GM12864 (cell line): ENCODE results near the gene ZNF30.
"Not testable (repeated sequence)": the region's sequence is repeated elsewhere in the genome, so short reads cannot be mapped to it uniquely, and the experiment has no call there.

ENCODE experiments used
- DNase-seq: peaks from one replicate; pipeline ENCODE4 v3.0.0-alpha.2; 2011; ENCODE audit warnings: low read depth
- H3K4me3 ChIP-seq: 2 replicates; pipeline ENCODE4 v1.5.1; 2011; ENCODE audit warnings: mild to moderate bottlenecking, low read depth, low read length, control low read depth
- TF ChIP-seq, protein P1 (sequence below): IDR thresholded peaks from 2 replicates; pipeline ENCODE4 v1.5.1; 2011; ENCODE audit warnings: low read depth, mild to moderate bottlenecking, moderate library complexity, low read length, control low read depth, inconsistent platforms; ENCODE audit errors: missing control alignments

Gene ZNF30

DNA sequence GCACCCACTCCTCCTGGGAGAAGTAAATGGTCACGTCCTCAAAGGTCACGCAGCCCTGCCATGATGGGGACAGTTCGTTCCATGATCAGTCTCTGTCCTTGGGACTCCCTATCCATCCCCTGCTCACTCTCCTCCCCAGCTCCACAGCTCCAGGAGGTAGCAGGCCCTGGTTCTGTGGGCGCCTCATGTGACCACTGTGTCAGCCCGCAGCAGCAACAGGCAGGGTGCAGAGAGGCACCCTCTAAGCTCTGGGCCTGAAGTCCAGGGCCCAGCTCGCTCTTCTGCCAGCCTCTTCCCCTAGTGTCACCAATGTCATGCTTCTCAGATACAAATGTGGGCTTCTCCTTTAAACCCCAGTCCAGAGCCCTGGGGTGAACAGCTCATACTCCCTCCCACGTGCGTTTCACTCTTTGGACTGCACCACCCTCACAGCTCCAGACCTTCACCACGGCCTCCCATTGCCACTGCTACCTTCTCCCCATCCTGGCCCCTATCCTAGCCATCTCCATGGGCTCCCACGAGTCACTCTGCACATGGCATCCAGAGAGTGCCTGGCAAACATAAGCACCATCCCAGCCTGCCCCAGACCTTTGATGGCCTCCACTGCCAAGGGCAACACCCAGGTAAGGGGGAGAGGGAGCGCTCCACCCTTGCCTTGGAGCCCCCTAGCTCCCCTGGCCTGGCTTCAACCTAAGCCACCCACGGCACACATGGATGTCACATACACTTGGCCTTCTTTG, 34.4 kb downstream of the ZNF30 start:
- DNase-seq, result no peak
- H3K4me3 ChIP-seq, result no peak overlapping the region
- TF ChIP-seq, protein P1, sequence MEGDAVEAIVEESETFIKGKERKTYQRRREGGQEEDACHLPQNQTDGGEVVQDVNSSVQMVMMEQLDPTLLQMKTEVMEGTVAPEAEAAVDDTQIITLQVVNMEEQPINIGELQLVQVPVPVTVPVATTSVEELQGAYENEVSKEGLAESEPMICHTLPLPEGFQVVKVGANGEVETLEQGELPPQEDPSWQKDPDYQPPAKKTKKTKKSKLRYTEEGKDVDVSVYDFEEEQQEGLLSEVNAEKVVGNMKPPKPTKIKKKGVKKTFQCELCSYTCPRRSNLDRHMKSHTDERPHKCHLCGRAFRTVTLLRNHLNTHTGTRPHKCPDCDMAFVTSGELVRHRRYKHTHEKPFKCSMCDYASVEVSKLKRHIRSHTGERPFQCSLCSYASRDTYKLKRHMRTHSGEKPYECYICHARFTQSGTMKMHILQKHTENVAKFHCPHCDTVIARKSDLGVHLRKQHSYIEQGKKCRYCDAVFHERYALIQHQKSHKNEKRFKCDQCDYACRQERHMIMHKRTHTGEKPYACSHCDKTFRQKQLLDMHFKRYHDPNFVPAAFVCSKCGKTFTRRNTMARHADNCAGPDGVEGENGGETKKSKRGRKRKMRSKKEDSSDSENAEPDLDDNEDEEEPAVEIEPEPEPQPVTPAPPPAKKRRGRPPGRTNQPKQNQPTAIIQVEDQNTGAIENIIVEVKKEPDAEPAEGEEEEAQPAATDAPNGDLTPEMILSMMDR, result no peak

DNA sequence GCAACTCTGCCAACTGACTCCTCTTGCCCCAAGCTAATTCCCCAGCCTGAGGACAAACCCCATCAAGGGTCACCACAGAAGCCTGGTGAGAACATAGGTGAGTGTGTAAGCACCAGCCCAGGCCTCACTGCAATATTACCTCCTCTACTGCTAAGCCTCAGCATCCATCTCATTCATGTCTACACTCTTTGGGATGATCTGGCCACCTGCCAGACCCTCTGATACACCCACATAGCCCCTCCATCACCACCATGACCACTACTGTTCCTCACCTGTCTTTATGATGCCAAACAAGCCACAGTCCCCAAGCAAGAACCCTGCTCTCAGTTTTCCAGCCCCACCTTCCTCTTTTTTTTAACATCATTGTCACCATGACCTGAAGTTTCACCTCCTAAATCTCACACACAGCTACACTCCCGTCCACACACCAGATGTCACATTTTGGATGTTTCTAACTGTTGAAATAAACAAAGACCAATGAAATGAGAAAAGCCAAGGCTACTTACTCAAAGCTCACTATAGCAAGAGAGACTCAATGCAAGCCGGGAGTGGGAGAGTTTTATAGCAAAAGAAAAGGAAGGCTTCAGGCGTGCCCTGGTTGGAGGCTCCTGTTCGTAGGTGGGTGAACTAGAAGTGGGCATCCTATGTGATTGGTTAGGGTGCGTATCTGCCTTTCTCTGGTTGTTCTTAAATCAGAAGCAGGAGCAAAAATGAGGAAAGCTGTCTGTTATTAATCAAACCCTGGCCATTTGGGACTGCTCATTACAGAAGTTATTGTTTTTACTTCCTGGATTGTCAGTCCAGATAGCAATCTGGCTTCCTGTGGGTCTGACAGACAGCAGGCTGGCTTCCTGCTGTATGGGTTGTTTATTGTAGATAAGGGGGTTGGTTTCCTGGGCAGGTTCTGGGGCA, 35.3 kb downstream of the ZNF30 start:
- peak overlapping the region; percentile 84; the same call in 1 of the 2 replicates for H3K4me3 ChIP-seq
- DNase-seq, result no peak

DNA sequence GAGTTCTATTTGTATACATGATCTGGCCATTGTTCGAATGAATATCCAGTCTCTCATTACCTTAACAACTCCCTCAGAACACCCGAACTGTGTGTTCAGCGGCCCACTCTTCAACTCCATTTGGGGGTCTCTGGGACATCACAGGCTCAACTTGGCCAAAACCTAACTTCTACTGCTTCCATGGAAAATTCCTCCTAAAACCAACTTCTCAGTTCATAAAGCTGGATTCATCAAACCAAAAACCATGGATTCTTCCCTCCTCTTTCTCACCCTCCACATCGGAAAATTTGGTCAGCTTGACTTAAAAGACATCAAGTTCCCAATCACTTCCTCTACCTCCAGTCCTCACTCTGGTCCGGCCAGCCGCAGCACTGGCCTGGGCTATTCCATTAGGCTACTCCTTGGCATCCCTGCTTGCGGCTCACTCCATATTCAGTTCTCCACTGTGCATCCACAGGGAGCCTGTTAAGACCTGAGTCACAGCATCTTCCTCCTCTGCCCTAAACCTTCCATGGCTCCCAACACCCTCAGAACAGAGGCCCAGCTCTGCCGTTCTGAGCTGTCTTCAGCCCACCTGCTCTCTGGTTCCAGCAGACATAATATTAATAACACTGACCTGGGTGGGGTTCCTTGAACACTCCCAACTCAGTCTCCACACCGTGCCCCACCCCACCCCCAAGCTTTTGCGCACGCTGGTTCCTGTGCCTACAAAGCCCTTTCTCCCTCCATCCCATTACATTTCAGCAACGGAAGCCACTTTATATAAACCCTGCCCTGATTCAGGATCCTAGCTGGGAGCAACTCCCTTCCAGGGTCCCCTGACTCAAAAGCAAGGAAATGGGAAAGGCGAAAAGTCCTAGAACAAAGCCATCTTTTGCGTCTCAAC, 36.2 kb downstream of the ZNF30 start:
- peak overlapping the region; percentile 84 for H3K4me3 ChIP-seq
- DNase-seq, result no peak
- TF ChIP-seq, protein P1, result no peak

More for the DNA sequence above, 35.3 kb downstream of the ZNF30 start:
- TF ChIP-seq, protein P1, result no peak

DNA sequence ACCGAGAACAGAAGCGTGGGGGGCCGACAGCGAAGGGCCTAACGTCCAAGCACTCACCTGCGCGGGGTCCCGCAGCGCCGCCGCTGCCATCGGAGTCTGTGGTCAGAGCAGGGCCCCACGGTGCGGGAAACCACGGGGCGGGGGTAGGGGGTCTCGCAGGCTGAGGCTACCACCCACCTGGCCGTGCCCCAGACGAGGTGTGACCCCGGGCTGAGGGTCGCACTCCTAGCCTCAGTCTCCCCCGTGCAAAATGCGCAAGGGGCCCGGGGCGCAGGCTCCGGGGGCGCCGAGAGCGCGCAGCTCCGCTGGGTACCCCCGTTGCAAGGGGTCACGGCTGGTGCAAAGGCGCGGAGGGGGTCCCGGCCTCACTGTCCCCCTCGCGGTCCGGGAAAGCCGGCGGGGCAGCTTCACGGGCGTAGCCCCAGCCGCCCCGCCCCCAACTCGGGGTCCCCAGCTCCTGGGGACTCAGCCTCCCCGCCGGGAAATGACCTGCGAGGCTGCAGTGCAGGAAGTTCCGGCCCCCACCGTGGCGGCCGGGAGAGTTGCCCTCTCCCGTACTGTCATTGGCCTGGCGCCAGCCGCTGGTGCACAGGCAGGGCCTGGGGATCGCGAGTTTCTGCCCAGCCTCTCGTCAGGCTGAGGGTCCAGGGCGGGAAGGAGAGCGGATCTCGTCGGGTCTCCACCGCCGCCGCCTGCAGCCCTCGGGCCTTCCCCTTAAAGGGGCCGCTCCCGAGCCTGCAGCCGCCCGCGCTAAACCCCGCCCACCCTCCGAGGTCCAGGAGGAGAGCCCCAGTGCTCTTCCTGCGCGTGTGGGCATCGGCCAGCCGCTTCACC, 37.1 kb downstream of the ZNF30 start, which contains the start of gene ZNF792:
Gene ZNF792 (minus strand): TSS at position 657 of the 834 bp plus-strand sequence. CDS start 567 bp downstream, at position 90.
- TF ChIP-seq, protein P1, result no peak
- no peak for DNase-seq
- H3K4me3 ChIP-seq, result peak within 1 kb of the TSS; percentile 84

DNA sequence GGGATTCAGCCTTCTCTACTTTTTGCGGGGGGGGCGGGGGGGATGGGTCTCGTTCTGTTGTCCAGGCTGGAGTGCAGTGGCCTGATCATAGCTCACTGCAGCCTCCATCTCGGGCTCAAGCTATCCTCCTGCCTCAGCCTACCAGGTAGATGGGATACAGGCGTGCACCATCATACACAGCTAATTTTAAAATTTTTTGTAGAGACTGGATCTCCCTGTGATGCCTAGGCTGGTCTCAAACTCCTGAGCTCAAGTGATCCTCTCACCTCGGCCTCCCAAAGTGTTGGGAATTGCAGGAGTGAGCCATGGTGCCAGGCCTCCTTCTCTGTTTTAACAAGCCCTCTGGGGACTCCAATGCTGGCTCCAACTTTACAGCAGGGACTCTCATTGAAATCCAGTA, 37.9 kb downstream of the ZNF30 start:
- TF ChIP-seq, protein P1, result no peak
- no peak overlapping the region; the same call in 1 of the 2 replicates for H3K4me3 ChIP-seq
- DNase-seq, result no peak

DNA sequence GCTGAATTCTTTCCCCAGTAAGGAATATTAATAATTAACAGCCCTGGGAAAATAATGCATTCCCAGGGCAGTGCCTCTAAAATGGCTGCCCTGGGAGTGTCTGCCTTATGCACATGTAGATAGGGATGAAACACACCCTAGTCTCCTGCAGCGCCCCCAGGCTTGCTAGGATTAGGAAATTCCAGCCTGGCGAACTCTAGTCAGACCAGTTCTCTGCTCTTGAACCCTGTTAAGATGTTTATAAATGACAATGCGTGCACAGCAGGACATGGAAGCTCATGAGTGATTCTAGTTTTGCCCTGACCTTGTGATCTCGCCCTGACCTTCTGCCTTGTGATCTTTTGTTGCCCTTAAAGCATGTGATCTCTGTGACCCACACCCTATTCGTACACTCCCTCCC, 38.8 kb downstream of the ZNF30 start:
- H3K4me3 ChIP-seq, DNase-seq: not testable (repeated sequence)
